Thyroid gland (tissue), 4 donors: ENCODE measurements around the gene NSDHL. TPM values are rescaled to one million over a fixed set of nuclear protein-coding genes. Genes with fewer than 3 reads are reported as not detected.

Experiments used
- DNase-seq, 2 donors: peaks; one replicate each; pipeline ENCODE4 v3.0.0-alpha.2; 2019
- H3K27ac ChIP-seq, 3 donors: fragments of 200-600 bp; sonication (generic); 1 replicate in 2 of 3; 2 replicates in 1 of 3; pipeline ENCODE4 v1.5.1; 2016 to 2019; ENCODE audit warnings: mild to moderate bottlenecking in 1 of 3, moderate library complexity in 1 of 3
- H3K27me3 ChIP-seq: fragments of 200-600 bp; sonication (generic); one replicate; pipeline ENCODE4 v1.5.1; 2019
- H3K36me3 ChIP-seq, 2 donors: fragments of 200-600 bp; sonication (generic); one replicate each; pipeline ENCODE4 v1.5.1; 2016 to 2019
- H3K4me1 ChIP-seq, 2 donors: fragments of 200-600 bp; sonication (generic); one replicate each; pipeline ENCODE4 v1.5.1; 2017 to 2019
- H3K4me3 ChIP-seq, 3 donors: fragments of 200-600 bp; sonication (generic); replicated peaks in 1 of 3; 1 replicate in 2 of 3; 2 replicates in 1 of 3; pipeline ENCODE4 v1.5.1; 2016; ENCODE audit warnings: mild to moderate bottlenecking in 1 of 3
- H3K9me3 ChIP-seq: fragments of 200-600 bp; sonication (generic); one replicate; pipeline ENCODE4 v1.5.1; 2017
- POLR2A ChIP-seq, 2 donors: fragments of 450-650 bp; IDR thresholded peaks; one replicate each; pipeline ENCODE4 v1.6.1; 2017; ENCODE audit warnings: antibody characterized with exemption in 2 of 2, mild to moderate bottlenecking in 2 of 2, moderate library complexity in 1 of 2
- WGBS, 2 donors: methylation state at CpG; one replicate each; pipeline ENCODE4 v1.1.5; 2017; 5-methylcytosine and 5-hydroxymethylcytosine counted together
- intact Hi-C: fragments of 100-400 bp; cut with DNase I; formaldehyde crosslinking; loops from one replicate; pipeline ENCODE4 v1.15.1; 2023
- total RNA-seq, 4 donors: library from RNA; depleted of rRNA; stranded (reverse); fragments of >200 nt; gene quantifications; one replicate each; pipeline ENCODE4 v1.2.3, GENCODE V29; 2016
- TF ChIP-seq, protein P1 (sequence below), 6 experiments: fragments of 200-600 bp in 3 of 6; fragments of 450-650 bp in 3 of 6; sonication (generic) in 3 of 6; IDR thresholded peaks; one replicate each; pipeline ENCODE4 v1.5.1; 2016 to 2019; ENCODE audit warnings: antibody characterized with exemption in 6 of 6, mild to moderate bottlenecking in 2 of 6, inconsistent platforms in 1 of 6, moderate library complexity in 1 of 6

NSDHL gene
- total RNA-seq, 4 donors from 2014 or later, result 11.2 to 20.3 (median 17.0) TPM

DNA sequence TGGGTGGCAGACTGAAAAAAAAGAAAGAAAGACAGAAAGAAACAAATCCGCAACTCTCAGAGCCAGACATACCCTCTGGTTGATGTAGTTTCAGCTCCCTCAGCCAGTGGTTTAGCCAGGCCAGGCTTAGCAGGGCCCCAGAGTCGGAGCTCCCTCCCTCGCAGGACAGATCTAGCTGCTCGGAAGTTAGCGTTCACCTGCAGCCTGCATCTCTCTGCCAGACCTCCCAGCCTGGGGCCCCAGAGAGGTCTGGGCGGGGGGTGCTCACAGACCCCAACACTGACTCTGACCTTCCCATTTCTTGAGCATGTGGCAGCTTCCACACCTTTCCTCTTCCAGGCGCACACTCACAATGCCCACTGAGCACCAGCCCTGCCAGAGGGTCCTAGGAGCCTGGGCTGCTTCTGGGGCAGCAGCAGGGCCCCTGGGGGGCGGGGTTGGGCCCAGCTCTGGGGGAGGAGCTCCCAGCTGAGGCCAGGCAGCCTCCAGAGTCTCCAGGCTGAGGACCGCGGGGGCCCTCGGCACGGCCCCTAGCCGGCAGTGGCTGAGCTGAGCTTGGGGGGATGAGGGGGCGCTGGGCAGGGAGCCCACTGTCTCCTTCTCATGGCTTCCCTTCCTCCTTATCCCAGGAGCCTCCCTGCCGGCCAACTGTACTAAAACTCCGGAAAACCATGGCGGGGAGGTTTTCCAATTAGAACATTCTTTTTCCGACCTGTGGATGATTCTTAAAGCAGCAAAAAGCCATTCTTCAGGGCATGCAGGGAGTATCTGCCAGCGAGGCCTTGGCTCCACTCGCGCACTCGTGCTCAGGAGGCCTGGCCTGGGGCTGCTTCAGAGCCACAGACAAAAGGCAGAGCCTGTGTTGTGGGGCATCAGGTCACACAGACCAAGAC, 62.4 kb downstream of the NSDHL start:
- WGBS, 2 donors, result 83 to 93% methylated on average over 10 to 14 of the region's 22 CpGs
- H3K9me3 ChIP-seq, result no peaks in the 10 kb centered on the region
- no peaks in the 10 kb centered on the region for H3K27me3 ChIP-seq
- TF ChIP-seq, protein P1, sequence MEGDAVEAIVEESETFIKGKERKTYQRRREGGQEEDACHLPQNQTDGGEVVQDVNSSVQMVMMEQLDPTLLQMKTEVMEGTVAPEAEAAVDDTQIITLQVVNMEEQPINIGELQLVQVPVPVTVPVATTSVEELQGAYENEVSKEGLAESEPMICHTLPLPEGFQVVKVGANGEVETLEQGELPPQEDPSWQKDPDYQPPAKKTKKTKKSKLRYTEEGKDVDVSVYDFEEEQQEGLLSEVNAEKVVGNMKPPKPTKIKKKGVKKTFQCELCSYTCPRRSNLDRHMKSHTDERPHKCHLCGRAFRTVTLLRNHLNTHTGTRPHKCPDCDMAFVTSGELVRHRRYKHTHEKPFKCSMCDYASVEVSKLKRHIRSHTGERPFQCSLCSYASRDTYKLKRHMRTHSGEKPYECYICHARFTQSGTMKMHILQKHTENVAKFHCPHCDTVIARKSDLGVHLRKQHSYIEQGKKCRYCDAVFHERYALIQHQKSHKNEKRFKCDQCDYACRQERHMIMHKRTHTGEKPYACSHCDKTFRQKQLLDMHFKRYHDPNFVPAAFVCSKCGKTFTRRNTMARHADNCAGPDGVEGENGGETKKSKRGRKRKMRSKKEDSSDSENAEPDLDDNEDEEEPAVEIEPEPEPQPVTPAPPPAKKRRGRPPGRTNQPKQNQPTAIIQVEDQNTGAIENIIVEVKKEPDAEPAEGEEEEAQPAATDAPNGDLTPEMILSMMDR (IDR thresholded peaks at IDR 0.05), result no peak
- no peak for TF ChIP-seq POLR2A (IDR thresholded peaks at IDR 0.05)
- intact Hi-C loops, result no loop called here
- H3K36me3 ChIP-seq, result no peaks in the 10 kb centered on the region
- no peaks in the 10 kb centered on the region for H3K4me1 ChIP-seq
- DNase-seq, result no peak
- H3K27ac ChIP-seq, result no peak overlapping the region
- H3K4me3 ChIP-seq, result no peak overlapping the region

DNA sequence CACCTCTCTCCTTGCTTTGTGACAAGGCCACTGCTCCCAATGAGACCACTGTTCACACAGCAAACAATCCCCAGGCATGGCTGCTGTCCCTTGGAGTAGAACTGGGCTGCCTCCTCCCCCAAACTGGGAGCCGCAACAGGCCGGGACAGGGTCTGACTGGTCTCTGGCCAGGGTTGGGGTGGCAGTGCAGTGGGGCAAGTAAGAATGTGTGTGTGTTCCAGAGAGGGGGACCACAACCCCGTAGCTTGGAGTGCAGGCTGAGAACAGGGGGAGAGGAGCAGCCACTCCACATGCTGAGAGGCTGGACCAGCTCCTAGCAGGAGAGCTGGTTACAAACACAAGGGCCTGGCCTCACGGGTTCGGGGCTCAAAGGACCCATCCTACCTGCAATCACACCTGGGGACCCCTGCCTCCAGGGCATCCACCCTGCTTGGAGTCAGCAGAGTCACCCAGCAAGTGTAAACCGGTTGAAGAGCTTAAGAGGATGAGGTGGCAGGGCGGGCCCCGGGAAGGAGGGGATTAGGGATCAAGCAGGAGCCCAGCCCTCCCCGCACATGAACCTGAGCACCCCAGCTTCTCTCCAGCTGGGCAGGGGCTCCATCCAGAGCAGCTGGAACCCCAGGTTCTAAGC, 63.2 kb downstream of the NSDHL start:
- no peak overlapping the region for H3K27ac ChIP-seq
- no CpG with 5 or more reads among the region's 9 CpGs for WGBS, 2 donors

DNA sequence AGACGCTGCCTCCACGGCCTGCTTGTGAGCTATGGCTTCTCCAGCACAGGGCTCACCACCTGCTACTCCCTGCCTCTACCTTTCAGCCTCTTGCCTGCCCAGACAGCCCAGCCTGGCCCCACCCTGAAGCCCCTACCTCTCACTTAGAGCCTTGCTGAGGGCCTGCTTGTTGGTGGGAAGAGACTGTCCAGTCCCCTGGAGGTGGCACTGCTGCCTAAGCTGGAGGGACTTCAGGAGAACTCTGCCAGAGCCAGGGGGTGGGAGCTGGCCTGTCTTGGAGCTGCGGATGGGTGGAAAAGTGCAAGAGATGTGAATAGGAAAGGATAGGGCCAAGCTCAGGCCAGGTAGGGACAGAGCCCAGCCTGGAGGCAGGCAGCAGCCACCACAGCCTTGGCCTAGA, 64.3 kb downstream of the NSDHL start:
- Histone ChIP-seq H3K36me3 (no peaks in the 10 kb centered on the region), H3K27ac (no peak overlapping the region), H3K4me1 (peaks cover 0 to 11% of the 10 kb centered on the region in 2 donors), H3K27me3 (no peaks in the 10 kb centered on the region), H3K4me3 (no peak overlapping the region), H3K9me3 (no peaks in the 10 kb centered on the region)
- DNase-seq, result no peak
- no peak for TF ChIP-seq POLR2A (IDR thresholded peaks at IDR 0.05)
- TF ChIP-seq, protein P1 (IDR thresholded peaks at IDR 0.05), result no peak
- WGBS, 2 donors, result 87% methylated on average over 3 of the region's 3 CpGs; no CpG with 5 or more reads in 1 of the 2 donors
- intact Hi-C loops, result no loop called here

More for the DNA sequence above, 63.2 kb downstream of the NSDHL start:
- Histone ChIP-seq H3K4me3 (no peak overlapping the region), H3K4me1 (peaks cover 0 to 5% of the 10 kb centered on the region in 2 donors), H3K27me3 (no peaks in the 10 kb centered on the region), H3K9me3 (no peaks in the 10 kb centered on the region), H3K36me3 (no peaks in the 10 kb centered on the region)
- intact Hi-C loops, result no loop called here
- no peak for DNase-seq
- TF ChIP-seq, protein P1 (IDR thresholded peaks at IDR 0.05), result no peak
- TF ChIP-seq POLR2A (IDR thresholded peaks at IDR 0.05), result no peak

DNA sequence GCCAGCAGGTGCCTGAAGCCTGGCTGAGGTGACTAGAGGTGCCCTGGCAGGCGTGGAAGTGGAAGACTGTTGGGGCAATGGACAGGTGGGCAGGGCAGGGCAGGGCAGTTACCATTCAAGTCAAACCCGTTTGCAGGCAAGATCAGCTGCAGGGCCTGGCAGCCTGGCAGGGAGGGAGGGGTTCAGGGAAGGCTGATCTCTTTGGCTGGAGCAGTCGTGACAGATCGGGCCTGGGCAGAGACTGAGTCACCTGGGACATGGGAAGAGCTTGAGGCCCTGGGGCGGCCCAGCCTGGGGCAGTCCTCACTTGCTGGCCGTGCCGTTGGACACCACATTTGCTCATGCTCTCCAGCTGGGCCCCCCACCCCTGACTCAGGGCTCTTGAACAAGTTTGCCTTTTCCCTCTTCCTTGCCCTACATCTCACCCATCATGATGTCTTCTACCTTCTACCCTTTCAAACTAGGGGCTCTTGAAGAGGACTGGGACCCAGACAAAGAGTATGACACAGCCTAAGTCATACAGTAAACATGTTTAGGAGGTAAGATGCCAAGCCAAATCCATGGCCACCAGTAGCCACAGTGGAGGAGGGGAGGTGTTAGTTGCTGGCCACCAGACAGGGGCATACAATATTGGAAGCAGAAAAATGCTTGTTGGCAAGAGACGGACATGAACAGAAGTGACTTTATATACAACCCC, 65.0 kb downstream of the NSDHL start:
- DNase-seq, result no peak
- TF ChIP-seq POLR2A (IDR thresholded peaks at IDR 0.05), result no peak
- TF ChIP-seq, protein P1 (IDR thresholded peaks at IDR 0.05), result no peak
- intact Hi-C loops, result no loop called here
- Histone ChIP-seq H3K36me3 (no peaks in the 10 kb centered on the region), H3K27ac (no peak overlapping the region), H3K4me3 (no peak overlapping the region), H3K27me3 (no peaks in the 10 kb centered on the region), H3K9me3 (no peaks in the 10 kb centered on the region), H3K4me1 (peaks cover 0 to 12% of the 10 kb centered on the region in 2 donors)
- 80 to 95% methylated on average over 2 to 5 of the region's 8 CpGs for WGBS, 2 donors
